Limb (tissue), 2 donors: ENCODE data around the gene FAM76A.
"Not testable (repeated sequence)": the region's sequence is repeated elsewhere in the genome, so short reads cannot be mapped to it uniquely, and the experiment has no call there.

Experiments used
- DNase-seq, 2 donors: peaks; one replicate each; pipeline ENCODE4 v3.0.0-alpha.2; 2016; ENCODE audit errors: extremely low spot score in 2 of 2

The FAM76A gene

GRCh38 chr1:27725374-27726172, at the start of gene FAM76A:
Gene FAM76A, plus strand, starts transcription at chr1:27725961. Its CDS starts 120 bp downstream, at chr1:27726081.
- DNase-seq: peak; percentile 100

- no peak for DNase-seq
Measured at GRCh38 chr1:27676410-27676809, 49.4 kb upstream of the FAM76A start.

- no peak for DNase-seq
Measured at GRCh38 chr1:27678747-27679146, 47.0 kb upstream of the FAM76A start.

- DNase-seq: not testable (repeated sequence)
Measured at GRCh38 chr1:27680225-27680791, 45.5 kb upstream of the FAM76A start.

- not testable (repeated sequence) for DNase-seq
Measured at GRCh38 chr1:27681580-27681979, 44.2 kb upstream of the FAM76A start.

- DNase-seq: no peak
Measured at GRCh38 chr1:27682351-27682944, 43.3 kb upstream of the FAM76A start.

GRCh38 chr1:27684176-27684575, 41.6 kb upstream of the FAM76A start:
- no peak for DNase-seq

GRCh38 chr1:27686223-27686990, 39.4 kb upstream of the FAM76A start:
- DNase-seq: no peak

GRCh38 chr1:27687906-27688305, 37.9 kb upstream of the FAM76A start:
- no peak for DNase-seq

- no peak for DNase-seq
Measured at GRCh38 chr1:27689423-27690173, 36.2 kb upstream of the FAM76A start.

GRCh38 chr1:27690183-27690582, 35.6 kb upstream of the FAM76A start:
- no peak for DNase-seq

GRCh38 chr1:27696835-27697234, 28.9 kb upstream of the FAM76A start:
- DNase-seq: not testable (repeated sequence)

- DNase-seq: no peak
Measured at GRCh38 chr1:27704958-27705357, 20.8 kb upstream of the FAM76A start.

GRCh38 chr1:27705545-27705944, 20.2 kb upstream of the FAM76A start:
- DNase-seq: no peak

- DNase-seq: no peak
Measured at GRCh38 chr1:27710574-27710973, 15.2 kb upstream of the FAM76A start.

GRCh38 chr1:27713139-27713725, 12.5 kb upstream of the FAM76A start:
- DNase-seq: no peak

GRCh38 chr1:27713869-27714513, 11.8 kb upstream of the FAM76A start:
- no peak for DNase-seq

- DNase-seq: no peak
Measured at GRCh38 chr1:27716262-27716895, 9.4 kb upstream of the FAM76A start.

- no peak for DNase-seq
Measured at GRCh38 chr1:27719286-27720251, 6.2 kb upstream of the FAM76A start.
